OCI-LY7 (cell line): Measurements from ENCODE around the gene TMCC2.

Experiments
- EZH2phosphoT487 ChIP-seq: fragments of 200-600 bp; sonication (generic); IDR thresholded peaks from 2 replicates; pipeline ENCODE4 v1.6.1; 2018; ENCODE audit warnings: low read depth, borderline replicate concordance, mild to moderate bottlenecking, mixed run types, antibody characterized with exemption, low read length, moderate library complexity, mixed read lengths
- TF ChIP-seq, protein P1 (sequence below): fragments of 200-600 bp; sonication (generic); conservative IDR thresholded peaks from 2 replicates; pipeline ENCODE4 v1.5.1; 2014; ENCODE audit warnings: mild to moderate bottlenecking, antibody characterized with exemption, low read length, moderate library complexity, mixed read lengths

DNA sequence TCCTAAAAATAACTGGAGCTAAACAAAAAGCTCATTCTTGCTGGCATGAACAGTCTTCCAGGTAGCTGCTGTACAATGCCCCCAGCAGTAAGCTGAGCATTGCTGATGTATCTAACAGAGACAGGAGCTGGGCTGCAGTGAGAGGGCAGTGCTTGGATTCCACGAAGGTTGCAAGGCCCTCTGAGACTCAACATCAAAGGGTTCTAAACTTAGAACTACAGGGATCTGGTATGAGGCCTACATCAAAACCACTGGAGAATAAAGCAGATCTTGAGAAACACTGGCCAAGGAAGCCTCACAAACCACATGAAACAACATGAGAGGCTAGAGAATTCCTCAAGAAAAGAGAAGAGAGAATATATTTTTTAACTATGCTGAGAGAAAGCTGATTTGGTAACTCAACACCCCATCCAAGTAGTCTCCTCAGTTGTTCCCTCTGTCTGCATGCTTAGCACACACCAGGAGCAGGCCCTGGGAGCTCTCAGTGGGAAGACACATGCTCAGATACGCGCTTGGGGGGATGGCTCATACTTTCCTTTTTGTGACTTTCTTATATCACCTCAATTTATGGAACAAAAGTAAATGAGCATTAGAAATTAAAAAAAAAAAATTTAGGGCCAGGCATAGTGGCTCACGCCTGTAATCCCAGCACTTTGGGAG lies 43.9 kb upstream of the TMCC2 start:
- TF ChIP-seq, protein P1, sequence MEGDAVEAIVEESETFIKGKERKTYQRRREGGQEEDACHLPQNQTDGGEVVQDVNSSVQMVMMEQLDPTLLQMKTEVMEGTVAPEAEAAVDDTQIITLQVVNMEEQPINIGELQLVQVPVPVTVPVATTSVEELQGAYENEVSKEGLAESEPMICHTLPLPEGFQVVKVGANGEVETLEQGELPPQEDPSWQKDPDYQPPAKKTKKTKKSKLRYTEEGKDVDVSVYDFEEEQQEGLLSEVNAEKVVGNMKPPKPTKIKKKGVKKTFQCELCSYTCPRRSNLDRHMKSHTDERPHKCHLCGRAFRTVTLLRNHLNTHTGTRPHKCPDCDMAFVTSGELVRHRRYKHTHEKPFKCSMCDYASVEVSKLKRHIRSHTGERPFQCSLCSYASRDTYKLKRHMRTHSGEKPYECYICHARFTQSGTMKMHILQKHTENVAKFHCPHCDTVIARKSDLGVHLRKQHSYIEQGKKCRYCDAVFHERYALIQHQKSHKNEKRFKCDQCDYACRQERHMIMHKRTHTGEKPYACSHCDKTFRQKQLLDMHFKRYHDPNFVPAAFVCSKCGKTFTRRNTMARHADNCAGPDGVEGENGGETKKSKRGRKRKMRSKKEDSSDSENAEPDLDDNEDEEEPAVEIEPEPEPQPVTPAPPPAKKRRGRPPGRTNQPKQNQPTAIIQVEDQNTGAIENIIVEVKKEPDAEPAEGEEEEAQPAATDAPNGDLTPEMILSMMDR: no peak
- TF ChIP-seq EZH2phosphoT487: no peak
